NB4 (cell line): ENCODE results near the gene MRE11.

Experiments used
- CTCF ChIP-seq: IDR thresholded peaks from one replicate; pipeline ENCODE4 v1.5.1; 2012; ENCODE audit warnings: low read depth, low read length
- MYC ChIP-seq: IDR thresholded peaks from 2 replicates; pipeline ENCODE4 v1.6.1; 2011; ENCODE audit warnings: low read depth, low read length

GRCh38 chr11:94533206-94533605, 39.6 kb upstream of the MRE11 start:
- no peak for TF ChIP-seq CTCF
- no peak for TF ChIP-seq MYC
